Fibroblast of the aortic adventitia (primary cell): Measurements from ENCODE around the gene VAMP2. TPM values are rescaled to one million over a fixed set of nuclear protein-coding genes. Genes with fewer than 3 reads are reported as not detected.

ENCODE experiments used
- DNase-seq: peaks from one replicate; pipeline ENCODE4 v3.0.0-alpha.2; 2010; ENCODE audit warnings: low read depth
- H3K4me3 ChIP-seq: 2 replicates; pipeline ENCODE4 v1.5.1; 2011; ENCODE audit warnings: low read depth, mild to moderate bottlenecking, control low read depth, low read length, moderate library complexity
- CTCF ChIP-seq: IDR thresholded peaks from 2 replicates; pipeline ENCODE4 v1.5.1; 2011; ENCODE audit warnings: mild to moderate bottlenecking, low read length, control low read depth, inconsistent platforms; ENCODE audit not compliant: insufficient read depth
- total RNA-seq: library from RNA; depleted of rRNA; stranded (reverse); fragments of >200 nt; gene quantifications from 2 replicates; pipeline ENCODE4 v1.2.3, GENCODE V29; 2012; ENCODE audit warnings: low replicate concordance

The VAMP2 gene
- total RNA-seq, 1 donor, result 5.2 TPM

GRCh38 chr17:8119581-8120519 is 42.9 kb downstream of the VAMP2 start:
- peak; percentile 96 for DNase-seq

GRCh38 chr17:8118769-8119580 is 43.8 kb downstream of the VAMP2 start:
- H3K4me3 ChIP-seq, result peak overlapping the region; percentile 69
- DNase-seq, result peak; percentile 90
- TF ChIP-seq CTCF, result peak; percentile 89

More at GRCh38 chr17:8119581-8120519, 42.9 kb downstream of the VAMP2 start:
- H3K4me3 ChIP-seq, result peak overlapping the region; percentile 71
- no peak for TF ChIP-seq CTCF

GRCh38 chr17:8117980-8118768 is 44.6 kb downstream of the VAMP2 start, which contains the start of gene ALOXE3:
Gene ALOXE3 (minus strand): TSS chr17:8118514. CDS start chr17:8117990, 524 bp downstream.
- TF ChIP-seq CTCF, result no peak
- DNase-seq, result peak; percentile 54
- peak within 1 kb of the TSS; percentile 69 for H3K4me3 ChIP-seq

- DNase-seq, result no peak
- peak overlapping the region; percentile 69 for H3K4me3 ChIP-seq
- peak; percentile 0 for TF ChIP-seq CTCF
These were observed 45.3 kb downstream of the VAMP2 start for GRCh38 chr17:8117367-8117979.

GRCh38 chr17:8116776-8117175 is 46.0 kb downstream of the VAMP2 start:
- H3K4me3 ChIP-seq, result no peak overlapping the region
- no peak for TF ChIP-seq CTCF
- DNase-seq, result no peak

- TF ChIP-seq CTCF, result no peak
- H3K4me3 ChIP-seq, result no peak overlapping the region
- no peak for DNase-seq
These were observed 51.8 kb downstream of the VAMP2 start for GRCh38 chr17:8110907-8111306.
